DMS153 (cell line): ENCODE measurements around the gene KRT28.
"Not testable (repeated sequence)": the region's sequence is repeated elsewhere in the genome, so short reads cannot be mapped to it uniquely, and the experiment has no call there.

Experiments used
- DNase-seq: peaks from one replicate; lab custom pipeline; 2025; lab: John Stamatoyannopoulos, UW

Gene KRT28

GRCh38 chr17:40779181-40779909 lies 20.4 kb downstream of the KRT28 start:
- DNase-seq, result peak; percentile 10

- no peak for DNase-seq
These were observed 21.3 kb downstream of the KRT28 start for GRCh38 chr17:40778461-40778860.

- no peak for DNase-seq
These were observed 21.8 kb downstream of the KRT28 start for GRCh38 chr17:40777971-40778370.

- DNase-seq, result no peak
These were observed 22.3 kb downstream of the KRT28 start for GRCh38 chr17:40777459-40777858.

- DNase-seq, result no peak
These were observed 23.8 kb downstream of the KRT28 start for GRCh38 chr17:40775945-40776344.

GRCh38 chr17:40772101-40772500 lies 27.7 kb downstream of the KRT28 start, which contains the start of gene KRT26:
TSS of gene KRT26 (minus strand) at chr17:40772201. CDS start at chr17:40772113, 88 bp downstream.
- no peak for DNase-seq

GRCh38 chr17:40765657-40766056 lies 34.1 kb downstream of the KRT28 start:
- no peak for DNase-seq

GRCh38 chr17:40763752-40764151 lies 36.0 kb downstream of the KRT28 start:
- DNase-seq, result no peak

GRCh38 chr17:40760105-40761016 lies 39.4 kb downstream of the KRT28 start:
- DNase-seq, result no peak

GRCh38 chr17:40755231-40755630 lies 44.5 kb downstream of the KRT28 start, which contains the start of gene KRT25:
TSS of gene KRT25 (minus strand) at chr17:40755331. CDS start at chr17:40755271, 60 bp downstream.
- DNase-seq, result no peak

GRCh38 chr17:40753804-40754203 lies 46.0 kb downstream of the KRT28 start:
- DNase-seq, result no peak

- DNase-seq, result no peak
These were observed 48.7 kb downstream of the KRT28 start for GRCh38 chr17:40751065-40751464.

GRCh38 chr17:40750391-40750790 lies 49.4 kb downstream of the KRT28 start:
- DNase-seq, result no peak

- not testable (repeated sequence) for DNase-seq
These were observed 51.1 kb downstream of the KRT28 start for GRCh38 chr17:40748666-40749065.
